ENCODE measurements around the gene GRB2.

The GRB2 gene

DNA sequence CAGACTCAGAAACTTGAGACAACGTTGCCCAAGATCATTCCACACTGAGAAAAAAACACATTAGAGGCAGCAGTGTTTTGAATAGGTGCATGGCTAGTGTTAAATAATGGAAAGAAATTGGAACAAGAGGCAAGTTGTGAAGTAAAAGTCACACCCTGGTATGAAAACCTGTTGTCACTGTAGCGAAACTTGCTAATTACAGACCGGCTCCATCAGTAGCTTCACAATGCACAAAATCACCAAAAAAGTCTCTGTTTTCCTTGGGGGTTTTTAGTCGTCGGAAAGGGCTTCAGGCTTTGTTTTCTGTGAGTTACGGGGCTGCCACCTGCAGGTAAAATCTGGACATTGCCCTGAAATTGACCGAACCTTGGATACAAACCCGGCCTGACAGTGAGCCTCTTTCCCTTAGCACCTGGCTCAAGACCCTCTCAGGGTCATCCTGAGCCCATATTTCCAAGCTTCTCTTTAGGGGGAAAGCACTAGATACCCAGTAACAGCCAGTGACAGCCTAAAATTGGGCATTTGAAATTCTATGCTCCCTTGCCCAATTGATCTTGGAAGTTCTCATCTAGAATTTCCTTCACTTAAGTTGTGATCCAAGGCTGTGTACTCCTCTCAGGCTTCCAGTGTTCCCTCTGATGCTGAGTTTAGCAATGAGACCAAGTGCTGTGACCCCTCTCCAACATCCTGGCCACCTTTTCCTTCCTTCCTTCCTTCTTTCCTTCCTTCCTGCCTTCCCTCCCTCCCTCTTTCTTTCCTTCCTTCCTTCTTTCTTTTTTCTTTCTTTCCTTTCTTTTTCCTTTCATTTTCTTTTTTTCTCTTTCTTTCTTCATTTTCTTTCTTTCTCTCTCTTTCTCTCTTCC, 7.2 kb upstream of the GRB2 start:
- DNase-seq = peak; percentile 78

GRCh38 chr17:75411328-75412067, 6.0 kb upstream of the GRB2 start:
- no peak for DNase-seq

GRCh38 chr17:75410141-75410540, 4.7 kb upstream of the GRB2 start:
- no peak for DNase-seq

- DNase-seq = no peak
Measured at GRCh38 chr17:75407655-75408352, 2.3 kb upstream of the GRB2 start.

DNA sequence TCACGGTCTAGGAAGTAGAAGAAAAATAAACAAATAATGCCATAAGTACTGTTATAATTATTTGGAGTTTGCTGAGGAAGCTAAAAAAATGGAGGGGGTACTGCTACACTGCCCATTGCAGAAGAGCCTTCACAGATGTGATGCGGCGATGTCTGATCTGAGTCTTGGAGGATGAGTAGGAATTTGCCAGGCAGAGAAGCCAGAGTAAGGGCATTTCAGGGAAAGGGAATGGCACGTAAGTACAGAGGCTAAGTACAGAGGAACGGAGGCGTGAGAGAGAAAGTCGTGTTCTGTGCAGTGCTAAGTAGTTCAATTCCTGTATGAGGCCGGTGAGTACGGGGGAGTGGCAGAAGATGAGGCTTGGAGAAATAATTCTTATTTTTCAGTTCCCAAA, 741 bp upstream of the GRB2 start:
- peak; percentile 28 for DNase-seq

- DNase-seq = peak; percentile 52
Measured at GRCh38 chr17:75404731-75405364, 630 bp downstream of the GRB2 start.

DNA sequence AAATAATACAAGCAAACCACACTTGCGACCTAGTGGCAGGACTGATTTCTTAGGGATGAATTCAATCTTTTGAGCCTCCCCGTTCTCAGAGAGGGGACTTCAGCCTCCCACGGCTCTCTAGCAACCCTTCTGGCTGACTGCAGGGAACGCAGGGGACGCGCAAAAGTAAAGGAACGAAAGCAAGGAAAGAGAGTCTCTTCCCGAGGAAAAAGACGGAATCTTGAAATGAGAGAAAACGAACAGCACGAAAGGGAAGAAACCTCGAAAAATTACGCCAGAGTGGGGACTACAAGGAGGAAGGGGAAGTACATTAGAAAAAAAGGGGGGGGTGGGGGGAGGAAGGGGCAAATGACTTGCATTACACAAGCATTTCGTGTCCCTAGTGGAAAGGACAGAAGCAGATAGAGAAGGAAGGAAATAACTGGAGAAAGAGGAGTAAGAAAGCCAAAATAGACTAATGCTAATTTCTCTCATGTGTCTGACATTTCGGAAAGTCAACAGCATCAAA, 1.2 kb downstream of the GRB2 start:
- DNase-seq = peak; percentile 65

DNA sequence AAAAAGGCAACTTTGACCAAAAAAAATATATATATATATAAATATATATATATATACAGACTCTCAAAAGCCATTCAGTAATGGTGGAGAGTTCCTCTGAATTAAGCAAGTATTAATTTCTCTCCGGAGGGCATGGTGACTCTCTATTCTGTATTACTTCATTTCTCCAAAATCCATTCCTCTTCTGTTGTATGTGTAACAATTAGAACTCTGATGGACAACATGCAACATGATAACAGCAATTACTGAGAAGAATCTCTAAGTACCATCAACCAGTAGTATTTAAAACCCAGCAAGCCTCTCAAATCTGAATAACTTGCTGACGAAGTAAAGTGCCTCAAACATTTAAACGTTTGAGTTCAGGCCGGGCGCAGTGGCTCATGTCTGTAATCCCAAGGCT, 2.3 kb downstream of the GRB2 start:
- DNase-seq = no peak

- no peak for DNase-seq
Measured at GRCh38 chr17:75402026-75402425, 3.5 kb downstream of the GRB2 start.

- no peak for DNase-seq
Measured at GRCh38 chr17:75400326-75400939, 5.0 kb downstream of the GRB2 start.

DNA sequence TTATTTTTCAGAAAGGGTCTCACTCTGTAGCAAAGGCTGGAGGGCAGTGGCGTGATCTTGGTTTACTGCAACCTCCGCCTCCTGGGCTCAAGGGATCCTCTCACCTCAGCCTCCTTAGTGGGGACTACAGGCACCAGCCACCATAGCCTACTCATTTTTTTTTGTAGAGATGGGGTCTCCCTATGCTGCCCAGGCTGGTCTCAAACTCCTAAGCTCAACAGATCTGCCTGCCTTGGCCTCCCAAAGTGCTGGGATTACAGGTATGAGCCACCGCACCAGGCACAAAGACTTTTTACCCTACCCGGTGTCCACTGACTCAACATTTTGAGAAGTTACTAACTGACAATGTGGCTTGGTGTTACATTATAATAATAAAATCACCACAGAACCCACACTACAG, 7.2 kb downstream of the GRB2 start:
- DNase-seq = no peak

GRCh38 chr17:75397217-75397616, 8.3 kb downstream of the GRB2 start:
- DNase-seq = no peak

GRCh38 chr17:75396796-75397195, 8.7 kb downstream of the GRB2 start:
- no peak for DNase-seq

DNA sequence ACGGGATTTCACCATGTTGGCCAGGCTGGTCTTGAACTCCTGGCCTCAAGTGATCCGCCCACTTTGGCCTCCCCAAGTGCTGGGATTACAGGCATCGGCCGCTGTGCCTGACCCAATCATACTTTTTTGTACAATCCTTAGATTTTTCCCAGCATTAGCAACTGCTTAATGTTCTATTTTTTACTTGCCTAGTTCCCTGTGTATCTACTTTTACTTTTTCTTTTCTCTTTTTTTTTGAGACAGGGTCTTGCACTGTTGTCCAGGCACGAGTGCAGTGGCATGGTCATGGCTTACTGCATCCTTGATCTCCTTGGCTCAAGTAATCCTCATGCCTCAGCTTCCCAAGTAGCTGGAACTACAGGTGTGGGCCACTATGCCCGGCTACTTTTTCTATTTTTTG, 9.5 kb downstream of the GRB2 start:
- DNase-seq = no peak

GRCh38 chr17:75394332-75394918, 11.1 kb downstream of the GRB2 start:
- DNase-seq = no peak

DNA sequence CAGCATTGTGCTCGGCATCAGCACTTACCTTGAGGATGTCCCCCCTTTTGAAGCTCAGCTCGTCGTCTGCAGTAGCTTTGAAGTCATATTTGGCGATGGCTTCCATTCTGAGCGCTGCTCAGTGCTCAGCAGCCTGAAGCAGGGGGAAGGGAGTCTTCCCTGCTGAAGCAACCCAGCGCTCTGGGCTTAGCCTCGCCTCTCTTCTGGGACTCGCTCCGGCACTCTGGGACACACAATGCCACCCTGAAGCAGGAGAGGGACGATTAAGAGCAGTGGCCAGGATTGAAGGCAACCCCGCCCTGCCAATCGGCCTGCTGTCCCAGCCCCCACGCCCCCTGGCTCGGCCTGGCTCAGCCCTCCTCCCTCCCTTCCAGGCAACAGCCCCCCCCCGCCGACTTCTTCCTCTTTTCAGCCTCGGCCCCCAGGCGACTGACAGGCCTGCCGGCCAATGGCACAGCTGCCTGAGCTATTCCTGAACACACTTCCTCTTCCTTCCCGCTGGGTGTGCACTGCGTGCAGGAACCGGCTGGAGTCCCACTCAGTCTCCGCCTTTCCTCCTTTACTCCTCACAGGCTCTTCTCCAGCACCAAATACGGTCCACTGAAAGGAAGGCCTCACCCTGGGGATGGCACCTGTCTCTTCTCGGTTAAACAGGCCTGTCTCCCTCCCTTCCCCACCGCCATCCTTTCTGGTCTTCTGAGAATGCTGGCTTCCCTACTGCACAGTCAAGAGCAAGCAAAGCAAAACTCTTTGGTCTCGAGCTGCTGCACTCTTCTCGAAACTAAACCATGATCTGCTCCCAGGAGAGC, 11.8 kb downstream of the GRB2 start:
- peak; percentile 100 for DNase-seq

DNA sequence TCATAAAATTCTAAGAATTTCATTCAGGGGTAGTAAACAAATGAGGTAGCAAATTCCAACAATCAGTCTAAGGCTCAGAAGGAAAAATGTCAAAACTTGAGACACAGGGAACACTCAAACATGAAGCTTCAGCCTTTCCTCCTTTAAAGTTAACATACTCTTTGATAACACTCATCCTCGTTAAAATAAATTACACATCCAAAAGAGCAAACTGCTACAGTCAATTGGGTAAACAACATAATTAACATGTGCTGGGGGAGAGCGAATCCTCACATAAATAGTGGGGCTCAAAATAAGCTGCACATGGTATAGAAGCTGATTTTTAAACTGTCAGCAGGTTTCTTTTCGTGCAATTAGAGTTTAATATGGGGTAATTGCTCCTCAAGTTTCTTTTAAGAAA, 12.9 kb downstream of the GRB2 start:
- DNase-seq = no peak

GRCh38 chr17:75390982-75391381, 14.5 kb downstream of the GRB2 start:
- DNase-seq = no peak

- no peak for DNase-seq
Measured at GRCh38 chr17:75388476-75389030, 16.9 kb downstream of the GRB2 start.

DNA sequence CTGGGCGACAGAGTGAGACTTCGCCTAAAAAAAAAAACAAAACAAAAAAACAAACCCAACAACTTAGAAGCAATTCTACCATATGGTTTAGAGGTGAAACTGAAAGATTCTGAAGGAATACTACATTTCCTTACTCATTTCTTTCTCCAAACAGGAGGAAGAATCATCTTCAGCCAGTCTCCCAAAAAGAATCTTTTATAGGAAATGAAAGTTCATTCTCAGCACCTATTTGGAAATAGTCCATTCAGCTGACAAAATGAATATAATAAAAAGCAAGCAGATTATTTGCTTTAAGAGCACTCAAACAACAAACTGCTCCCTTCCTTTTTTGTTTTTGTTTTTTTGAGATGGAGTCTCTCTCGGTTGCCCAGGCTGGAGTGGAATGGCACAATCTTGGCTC, 17.7 kb downstream of the GRB2 start:
- no peak for DNase-seq

- DNase-seq = no peak
Measured at GRCh38 chr17:75386430-75386829, 19.0 kb downstream of the GRB2 start.

Data from NCI-H345 (cell line).